GM19438 (cell line): Measurements from ENCODE around the gene SMARCB1.

ENCODE experiments used
- ATAC-seq: cut with Tn5 transposase; IDR thresholded peaks from one replicate; pipeline ENCODE4 v1.9.1; 2021; ENCODE audit warnings: low read depth; ENCODE audit not compliant: unreplicated experiment

The SMARCB1 gene

GRCh38 chr22:23801238-23801821 lies 14.6 kb downstream of the SMARCB1 start:
- ATAC-seq: no peak

- ATAC-seq: no peak
These were observed 15.2 kb downstream of the SMARCB1 start for GRCh38 chr22:23801886-23802377.

GRCh38 chr22:23803001-23803819 lies 16.4 kb downstream of the SMARCB1 start:
- no peak for ATAC-seq

- ATAC-seq: no peak
These were observed 18.1 kb downstream of the SMARCB1 start for GRCh38 chr22:23804781-23805291.

- no peak for ATAC-seq
These were observed 20.1 kb downstream of the SMARCB1 start for GRCh38 chr22:23806837-23807236.

- ATAC-seq: no peak
These were observed 25.6 kb downstream of the SMARCB1 start for GRCh38 chr22:23812378-23812777.

- no peak for ATAC-seq
These were observed 28.9 kb downstream of the SMARCB1 start for GRCh38 chr22:23815541-23816155.

GRCh38 chr22:23816156-23816976 lies 29.6 kb downstream of the SMARCB1 start:
- no peak for ATAC-seq

GRCh38 chr22:23817146-23817545 lies 30.4 kb downstream of the SMARCB1 start:
- no peak for ATAC-seq

- no peak for ATAC-seq
These were observed 31.8 kb downstream of the SMARCB1 start for GRCh38 chr22:23818541-23818940.

- ATAC-seq: no peak
These were observed 34.0 kb downstream of the SMARCB1 start for GRCh38 chr22:23820748-23821211.

GRCh38 chr22:23822101-23822671 lies 35.4 kb downstream of the SMARCB1 start:
- ATAC-seq: no peak

GRCh38 chr22:23823331-23823791 lies 36.6 kb downstream of the SMARCB1 start:
- no peak for ATAC-seq

GRCh38 chr22:23824476-23825245 lies 37.9 kb downstream of the SMARCB1 start:
- no peak for ATAC-seq

- ATAC-seq: no peak
These were observed 38.6 kb downstream of the SMARCB1 start for GRCh38 chr22:23825246-23825905.

- no peak for ATAC-seq
These were observed 40.0 kb downstream of the SMARCB1 start for GRCh38 chr22:23826510-23827350.

- ATAC-seq: no peak
These were observed 40.7 kb downstream of the SMARCB1 start for GRCh38 chr22:23827351-23827995.
